GM12873 (cell line): ENCODE data around the gene PDZD4.

ENCODE experiments used
- TF ChIP-seq, protein P1 (sequence below): IDR thresholded peaks from 2 replicates; pipeline ENCODE4 v1.5.1; 2012; ENCODE audit warnings: low read depth, mild to moderate bottlenecking, moderate library complexity, low read length, control low read depth; ENCODE audit not compliant: insufficient read depth; ENCODE audit errors: missing control alignments

PDZD4 gene

GRCh38 chrX:153766871-153767673 is 63.3 kb downstream of the PDZD4 start:
- TF ChIP-seq, protein P1, sequence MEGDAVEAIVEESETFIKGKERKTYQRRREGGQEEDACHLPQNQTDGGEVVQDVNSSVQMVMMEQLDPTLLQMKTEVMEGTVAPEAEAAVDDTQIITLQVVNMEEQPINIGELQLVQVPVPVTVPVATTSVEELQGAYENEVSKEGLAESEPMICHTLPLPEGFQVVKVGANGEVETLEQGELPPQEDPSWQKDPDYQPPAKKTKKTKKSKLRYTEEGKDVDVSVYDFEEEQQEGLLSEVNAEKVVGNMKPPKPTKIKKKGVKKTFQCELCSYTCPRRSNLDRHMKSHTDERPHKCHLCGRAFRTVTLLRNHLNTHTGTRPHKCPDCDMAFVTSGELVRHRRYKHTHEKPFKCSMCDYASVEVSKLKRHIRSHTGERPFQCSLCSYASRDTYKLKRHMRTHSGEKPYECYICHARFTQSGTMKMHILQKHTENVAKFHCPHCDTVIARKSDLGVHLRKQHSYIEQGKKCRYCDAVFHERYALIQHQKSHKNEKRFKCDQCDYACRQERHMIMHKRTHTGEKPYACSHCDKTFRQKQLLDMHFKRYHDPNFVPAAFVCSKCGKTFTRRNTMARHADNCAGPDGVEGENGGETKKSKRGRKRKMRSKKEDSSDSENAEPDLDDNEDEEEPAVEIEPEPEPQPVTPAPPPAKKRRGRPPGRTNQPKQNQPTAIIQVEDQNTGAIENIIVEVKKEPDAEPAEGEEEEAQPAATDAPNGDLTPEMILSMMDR: no peak

GRCh38 chrX:153766098-153766817 is 64.1 kb downstream of the PDZD4 start:
- TF ChIP-seq, protein P1: no peak

- TF ChIP-seq, protein P1: no peak
Measured at GRCh38 chrX:153765138-153766079, 64.9 kb downstream of the PDZD4 start.

GRCh38 chrX:153764786-153765137 is 65.6 kb downstream of the PDZD4 start:
- TF ChIP-seq, protein P1: no peak

- TF ChIP-seq, protein P1: peak; percentile 89
Measured at GRCh38 chrX:153763989-153764755, 66.2 kb downstream of the PDZD4 start, which contains the start of gene PLXNB3. Gene PLXNB3, plus strand, starts transcription at chrX:153764249. Its CDS starts 1,287 bp downstream, at chrX:153765536.

DNA sequence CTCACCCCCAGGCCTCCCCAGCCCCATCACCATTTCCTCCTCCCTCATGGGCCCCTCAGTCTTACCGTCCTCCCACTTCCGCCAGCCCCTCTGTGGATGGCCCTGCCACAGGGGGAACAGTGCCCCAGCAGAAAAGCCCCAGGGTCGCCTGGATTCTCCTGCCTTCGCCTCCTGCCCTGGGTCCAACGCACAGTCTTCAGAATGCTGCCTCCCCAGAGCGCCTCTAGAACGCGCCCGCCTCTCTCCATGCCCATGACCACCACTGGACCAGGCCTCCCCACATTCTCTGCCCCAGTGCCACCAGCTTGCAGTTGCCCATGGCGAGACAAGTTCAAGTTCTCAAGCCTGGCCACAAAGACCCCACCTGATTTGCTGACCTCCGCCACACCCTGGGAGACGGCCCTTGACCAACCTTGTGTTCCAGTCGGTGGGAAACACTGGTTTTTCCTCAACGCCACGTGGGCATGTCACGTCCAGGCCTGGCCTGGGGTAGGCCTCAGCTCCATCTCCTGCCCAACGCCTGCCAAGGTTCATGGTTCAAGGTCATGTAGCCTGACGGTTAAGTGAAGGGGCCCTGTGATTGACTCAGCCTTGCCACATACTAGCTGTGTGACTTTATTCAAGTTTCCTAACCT is 66.9 kb downstream of the PDZD4 start:
- TF ChIP-seq, protein P1: no peak
